HG02852 (cell line): ENCODE measurements around the gene ZDHHC7.

ENCODE experiments used
- ATAC-seq: cut with Tn5 transposase; IDR thresholded peaks from one replicate; pipeline ENCODE4 v1.9.1; 2021; ENCODE audit warnings: mild to moderate bottlenecking, moderate library complexity; ENCODE audit not compliant: unreplicated experiment

ZDHHC7 gene

GRCh38 chr16:84999857-85000480 is 11.4 kb downstream of the ZDHHC7 start:
- ATAC-seq: no peak

- no peak for ATAC-seq
Measured at GRCh38 chr16:84999200-84999599, 12.1 kb downstream of the ZDHHC7 start.

GRCh38 chr16:84996365-84996764 is 15.0 kb downstream of the ZDHHC7 start:
- no peak for ATAC-seq

GRCh38 chr16:84995663-84996062 is 15.7 kb downstream of the ZDHHC7 start:
- no peak for ATAC-seq

- ATAC-seq: no peak
Measured at GRCh38 chr16:84993926-84994325, 17.4 kb downstream of the ZDHHC7 start.

- ATAC-seq: no peak
Measured at GRCh38 chr16:84992717-84993075, 18.6 kb downstream of the ZDHHC7 start.

- no peak for ATAC-seq
Measured at GRCh38 chr16:84990782-84991181, 20.6 kb downstream of the ZDHHC7 start.

GRCh38 chr16:84989749-84990620 is 21.4 kb downstream of the ZDHHC7 start:
- ATAC-seq: no peak

- no peak for ATAC-seq
Measured at GRCh38 chr16:84988328-84989080, 22.8 kb downstream of the ZDHHC7 start.

GRCh38 chr16:84986879-84987278 is 24.5 kb downstream of the ZDHHC7 start:
- ATAC-seq: no peak

- ATAC-seq: no peak
Measured at GRCh38 chr16:84986102-84986501, 25.2 kb downstream of the ZDHHC7 start.

- no peak for ATAC-seq
Measured at GRCh38 chr16:84985079-84986065, 26.0 kb downstream of the ZDHHC7 start.

GRCh38 chr16:84982434-84982833 is 28.9 kb downstream of the ZDHHC7 start:
- no peak for ATAC-seq

- ATAC-seq: no peak
Measured at GRCh38 chr16:84979516-84979915, 31.8 kb downstream of the ZDHHC7 start.

- ATAC-seq: no peak
Measured at GRCh38 chr16:84976644-84977400, 34.5 kb downstream of the ZDHHC7 start.

- no peak for ATAC-seq
Measured at GRCh38 chr16:84975522-84975921, 35.8 kb downstream of the ZDHHC7 start.

GRCh38 chr16:84975066-84975465 is 36.3 kb downstream of the ZDHHC7 start:
- ATAC-seq: no peak

- ATAC-seq: no peak
Measured at GRCh38 chr16:84973776-84974523, 37.4 kb downstream of the ZDHHC7 start.

GRCh38 chr16:84973236-84973635 is 38.1 kb downstream of the ZDHHC7 start:
- ATAC-seq: no peak
